ENCODE measurements around the gene CDIP1. TPM values are rescaled to one million over a fixed set of nuclear protein-coding genes. Genes with fewer than 3 reads are reported as not detected.
A peak's percentile ranks its signal among the peaks of the same experiment; 100 is the strongest.

CDIP1 gene
- total RNA-seq, 1 donor from 2014 or later, result 36.4 TPM

DNA sequence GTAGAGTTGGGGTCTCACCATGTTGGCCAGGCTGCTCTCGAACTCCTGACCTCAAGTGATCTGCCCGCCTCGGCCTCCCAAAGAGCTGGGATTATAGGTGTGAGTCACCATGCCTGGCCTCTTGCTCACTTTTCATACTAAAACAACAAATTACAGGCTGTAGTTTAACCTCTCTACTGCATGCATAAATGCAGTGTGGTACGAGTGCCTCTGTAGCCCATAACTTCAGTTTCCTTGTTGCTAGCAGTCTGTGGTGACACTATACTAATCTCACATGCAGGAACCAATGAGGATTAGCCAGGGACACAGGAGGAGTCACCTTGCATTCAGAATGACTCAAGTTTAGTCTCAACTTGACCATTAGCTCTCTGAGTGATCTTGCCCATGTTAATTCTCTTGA lies 42.3 kb downstream of the CDIP1 start:
- DNase-seq (ENCODE audit: low spot score), result no peak
- no peaks in the 10 kb centered on the region for H3K9me3 Mint-ChIP-seq (ENCODE audit: low read depth)
- H3K27ac Mint-ChIP-seq (ENCODE audit: unreplicated experiment), result no peak overlapping the region
- TF ChIP-seq, protein P1, sequence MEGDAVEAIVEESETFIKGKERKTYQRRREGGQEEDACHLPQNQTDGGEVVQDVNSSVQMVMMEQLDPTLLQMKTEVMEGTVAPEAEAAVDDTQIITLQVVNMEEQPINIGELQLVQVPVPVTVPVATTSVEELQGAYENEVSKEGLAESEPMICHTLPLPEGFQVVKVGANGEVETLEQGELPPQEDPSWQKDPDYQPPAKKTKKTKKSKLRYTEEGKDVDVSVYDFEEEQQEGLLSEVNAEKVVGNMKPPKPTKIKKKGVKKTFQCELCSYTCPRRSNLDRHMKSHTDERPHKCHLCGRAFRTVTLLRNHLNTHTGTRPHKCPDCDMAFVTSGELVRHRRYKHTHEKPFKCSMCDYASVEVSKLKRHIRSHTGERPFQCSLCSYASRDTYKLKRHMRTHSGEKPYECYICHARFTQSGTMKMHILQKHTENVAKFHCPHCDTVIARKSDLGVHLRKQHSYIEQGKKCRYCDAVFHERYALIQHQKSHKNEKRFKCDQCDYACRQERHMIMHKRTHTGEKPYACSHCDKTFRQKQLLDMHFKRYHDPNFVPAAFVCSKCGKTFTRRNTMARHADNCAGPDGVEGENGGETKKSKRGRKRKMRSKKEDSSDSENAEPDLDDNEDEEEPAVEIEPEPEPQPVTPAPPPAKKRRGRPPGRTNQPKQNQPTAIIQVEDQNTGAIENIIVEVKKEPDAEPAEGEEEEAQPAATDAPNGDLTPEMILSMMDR (IDR thresholded peaks at IDR 0.05), result no peak
- H3K36me3 Mint-ChIP-seq (ENCODE audit: low read depth), result peaks cover 2% of the 10 kb centered on the region
- H3K4me1 Mint-ChIP-seq (ENCODE audit: low read depth), result peaks cover 37% of the 10 kb centered on the region
- no peaks in the 10 kb centered on the region for H3K27me3 Mint-ChIP-seq (ENCODE audit: low read depth)
- H3K4me3 Mint-ChIP-seq (ENCODE audit: unreplicated experiment), result no peak overlapping the region

DNA sequence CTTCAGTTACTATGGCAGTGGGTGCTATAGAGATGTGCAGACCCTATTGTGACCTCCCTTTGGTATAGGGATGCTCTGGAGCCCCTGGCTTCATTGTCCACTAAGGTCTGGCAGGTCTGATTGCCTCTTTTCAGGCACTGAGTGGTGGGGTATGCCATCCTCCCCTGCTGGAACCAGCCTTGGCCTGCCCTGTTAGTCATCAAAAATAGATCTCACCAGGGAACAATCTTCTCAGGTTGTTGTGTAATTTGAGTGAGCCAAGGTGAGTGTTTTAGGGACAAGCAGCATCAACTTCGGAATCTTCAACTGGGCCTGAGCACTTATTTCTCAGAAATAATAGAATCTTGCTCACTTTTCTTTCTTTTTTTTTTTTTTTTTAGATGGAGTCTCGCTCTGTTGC lies 42.8 kb downstream of the CDIP1 start:
- H3K4me3 Mint-ChIP-seq (ENCODE audit: unreplicated experiment), result no peak overlapping the region
- H3K27me3 Mint-ChIP-seq (ENCODE audit: low read depth), result no peaks in the 10 kb centered on the region
- peaks cover 31% of the 10 kb centered on the region for H3K4me1 Mint-ChIP-seq (ENCODE audit: low read depth)
- no peak for DNase-seq (ENCODE audit: low spot score)
- TF ChIP-seq, protein P1 (IDR thresholded peaks at IDR 0.05), result no peak
- peaks cover 2% of the 10 kb centered on the region for H3K36me3 Mint-ChIP-seq (ENCODE audit: low read depth)
- no peak overlapping the region for H3K27ac Mint-ChIP-seq (ENCODE audit: unreplicated experiment)
- H3K9me3 Mint-ChIP-seq (ENCODE audit: low read depth), result no peaks in the 10 kb centered on the region

DNA sequence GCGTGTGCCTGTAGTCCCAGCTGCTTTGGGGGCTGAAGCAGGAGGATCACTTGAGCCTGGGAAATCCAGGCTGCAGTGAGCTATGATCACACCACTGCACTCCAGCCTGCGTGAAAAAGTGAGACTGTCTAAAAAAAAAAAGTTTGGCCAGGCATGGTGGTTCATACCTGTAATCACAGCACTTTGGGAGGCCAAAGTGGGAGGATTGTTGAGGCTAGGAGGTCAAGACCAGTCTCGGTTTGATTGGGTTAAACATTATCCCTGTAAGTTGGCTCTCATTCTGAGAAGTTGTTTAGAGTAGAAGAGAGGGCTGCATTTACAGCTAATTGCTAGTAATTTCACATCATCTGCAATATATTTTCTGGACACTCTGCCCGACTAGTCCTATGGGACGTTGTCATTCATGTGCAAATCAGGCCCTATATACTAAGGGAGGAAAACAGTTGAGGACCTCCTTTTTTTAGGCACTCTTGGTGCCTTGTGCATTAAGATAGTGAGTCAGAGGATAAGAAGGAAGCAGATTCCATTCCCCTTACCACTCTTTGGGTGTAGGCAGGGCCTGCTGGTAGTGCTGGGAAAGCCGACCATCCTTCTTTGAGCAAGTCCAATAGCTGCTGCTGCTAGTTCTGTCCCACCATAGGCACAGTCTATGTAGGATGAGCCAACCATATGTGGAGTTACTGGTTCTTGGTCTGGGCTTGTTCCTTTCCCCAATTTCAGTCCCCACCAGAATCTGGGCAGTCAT lies 43.7 kb downstream of the CDIP1 start:
- peaks cover 2% of the 10 kb centered on the region for H3K36me3 Mint-ChIP-seq (ENCODE audit: low read depth)
- no peak overlapping the region for H3K4me3 Mint-ChIP-seq (ENCODE audit: unreplicated experiment)
- DNase-seq (ENCODE audit: low spot score), result no peak
- H3K4me1 Mint-ChIP-seq (ENCODE audit: low read depth), result peaks cover 23% of the 10 kb centered on the region
- no peaks in the 10 kb centered on the region for H3K27me3 Mint-ChIP-seq (ENCODE audit: low read depth)
- H3K9me3 Mint-ChIP-seq (ENCODE audit: low read depth), result no peaks in the 10 kb centered on the region
- peak overlapping the region; percentile 87 for H3K27ac Mint-ChIP-seq (ENCODE audit: unreplicated experiment)
- TF ChIP-seq, protein P1 (IDR thresholded peaks at IDR 0.05), result no peak

DNA sequence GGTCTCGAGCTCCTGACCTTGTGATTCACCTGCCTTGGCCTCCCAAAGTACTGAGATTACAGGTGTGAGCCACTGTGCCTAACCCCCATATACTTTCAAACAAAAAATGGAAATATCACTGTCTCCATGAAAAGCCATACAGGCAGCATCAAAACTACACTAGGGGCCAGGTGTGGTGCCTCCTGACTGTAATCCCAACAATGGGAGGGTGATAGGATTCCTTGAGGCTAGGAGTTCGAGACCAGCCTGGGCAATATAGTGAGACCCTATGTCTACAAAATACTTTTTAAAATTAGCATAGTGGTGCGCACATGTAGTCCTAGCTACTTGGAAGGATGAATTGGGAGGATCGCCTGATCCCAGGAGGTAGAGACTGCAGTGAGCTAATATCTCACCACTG lies 46.7 kb downstream of the CDIP1 start:
- Mint-ChIP-seq H3K4me3 (ENCODE audit: unreplicated experiment) (no peak overlapping the region), H3K4me1 (ENCODE audit: low read depth) (peaks cover 34% of the 10 kb centered on the region), H3K9me3 (ENCODE audit: low read depth) (no peaks in the 10 kb centered on the region), H3K27ac (ENCODE audit: unreplicated experiment) (no peak overlapping the region), H3K36me3 (ENCODE audit: low read depth) (no peaks in the 10 kb centered on the region), H3K27me3 (ENCODE audit: low read depth) (no peaks in the 10 kb centered on the region)
- no peak for DNase-seq (ENCODE audit: low spot score)
- TF ChIP-seq, protein P1 (IDR thresholded peaks at IDR 0.05), result no peak

DNA sequence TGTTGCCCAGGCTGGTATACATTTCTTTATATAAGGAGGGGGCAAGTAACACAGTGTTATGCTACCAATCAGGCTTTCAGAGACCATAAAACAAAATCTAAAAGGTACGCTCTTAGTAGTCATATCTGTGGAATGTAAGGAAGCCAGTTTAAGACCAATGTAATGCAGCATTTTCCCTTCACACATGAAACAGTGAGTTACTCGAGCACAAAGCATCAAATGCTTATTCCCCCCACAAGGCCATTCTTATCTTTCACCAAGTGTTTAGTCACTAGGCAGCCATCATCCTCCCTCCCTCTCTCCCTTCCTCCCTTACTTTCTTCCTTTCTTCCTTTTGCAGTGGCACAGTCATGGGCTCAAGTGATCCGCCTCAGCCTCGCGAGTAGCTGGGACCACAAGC lies 49.5 kb downstream of the CDIP1 start:
- DNase-seq (ENCODE audit: low spot score), result no peak
- H3K4me3 Mint-ChIP-seq (ENCODE audit: unreplicated experiment), result no peak overlapping the region
- peaks cover 5% of the 10 kb centered on the region for H3K36me3 Mint-ChIP-seq (ENCODE audit: low read depth)
- peaks cover 16% of the 10 kb centered on the region for H3K4me1 Mint-ChIP-seq (ENCODE audit: low read depth)
- H3K9me3 Mint-ChIP-seq (ENCODE audit: low read depth), result no peaks in the 10 kb centered on the region
- H3K27me3 Mint-ChIP-seq (ENCODE audit: low read depth), result no peaks in the 10 kb centered on the region
- TF ChIP-seq, protein P1 (IDR thresholded peaks at IDR 0.05), result no peak
- H3K27ac Mint-ChIP-seq (ENCODE audit: unreplicated experiment), result peak overlapping the region; percentile 93

Data from chondrocyte (in vitro differentiated cells).